Measurements from ENCODE around the gene FYCO1. TPM values are rescaled to one million over a fixed set of nuclear protein-coding genes. Genes with fewer than 3 reads are reported as not detected.

Gene FYCO1
- total and polyA plus RNA-seq, 12 donors = 8.8 to 216 (median 143) TPM

DNA sequence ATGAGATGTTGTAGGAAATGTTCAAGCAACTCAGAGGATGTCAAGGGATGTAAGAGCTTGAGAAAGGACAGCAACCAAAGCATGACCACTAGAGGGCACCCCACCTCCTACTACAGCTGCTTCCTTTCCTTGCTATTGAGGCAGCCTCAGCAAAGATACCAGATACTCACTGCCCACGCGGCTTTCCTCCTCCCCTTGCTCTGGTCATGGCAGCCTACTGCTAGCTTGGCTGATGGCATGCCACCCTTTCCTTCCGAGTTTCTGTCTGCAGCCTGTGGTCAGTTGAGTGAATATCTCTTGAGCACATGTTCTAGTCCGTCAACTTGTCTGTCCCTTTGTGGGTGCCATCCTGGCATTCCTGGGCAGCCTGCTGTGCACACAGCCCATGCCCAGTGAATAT lies 56.8 kb downstream of the FYCO1 start:
- Histone ChIP-seq H3K4me1 (peaks cover 2 to 44% (median 24%) of the 10 kb centered on the region in 9 donors), H3K27me3 (no peaks in the 10 kb centered on the region), H3K27ac (no peak overlapping the region), H3K36me3 (peaks cover 0 to 61% (median 19%) of the 10 kb centered on the region in 9 donors), H3K9me3 (no peaks in the 10 kb centered on the region), H3K4me3 (no peak overlapping the region)
- intact Hi-C loops (cut with DNase I) = loop anchor here (1.0 to 10.0 kb wide), 6 partner anchors 138 to 436 kb away; partner anchors contain the start of gene CCR5 (in 2 of the 10)
- DNase-seq (peak; percentile 59 to 82), ATAC-seq (peak; percentile 72 to 89 (median 84))
- TF ChIP-seq, protein P1, sequence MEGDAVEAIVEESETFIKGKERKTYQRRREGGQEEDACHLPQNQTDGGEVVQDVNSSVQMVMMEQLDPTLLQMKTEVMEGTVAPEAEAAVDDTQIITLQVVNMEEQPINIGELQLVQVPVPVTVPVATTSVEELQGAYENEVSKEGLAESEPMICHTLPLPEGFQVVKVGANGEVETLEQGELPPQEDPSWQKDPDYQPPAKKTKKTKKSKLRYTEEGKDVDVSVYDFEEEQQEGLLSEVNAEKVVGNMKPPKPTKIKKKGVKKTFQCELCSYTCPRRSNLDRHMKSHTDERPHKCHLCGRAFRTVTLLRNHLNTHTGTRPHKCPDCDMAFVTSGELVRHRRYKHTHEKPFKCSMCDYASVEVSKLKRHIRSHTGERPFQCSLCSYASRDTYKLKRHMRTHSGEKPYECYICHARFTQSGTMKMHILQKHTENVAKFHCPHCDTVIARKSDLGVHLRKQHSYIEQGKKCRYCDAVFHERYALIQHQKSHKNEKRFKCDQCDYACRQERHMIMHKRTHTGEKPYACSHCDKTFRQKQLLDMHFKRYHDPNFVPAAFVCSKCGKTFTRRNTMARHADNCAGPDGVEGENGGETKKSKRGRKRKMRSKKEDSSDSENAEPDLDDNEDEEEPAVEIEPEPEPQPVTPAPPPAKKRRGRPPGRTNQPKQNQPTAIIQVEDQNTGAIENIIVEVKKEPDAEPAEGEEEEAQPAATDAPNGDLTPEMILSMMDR (IDR thresholded peaks at IDR 0.05) = peak; percentile 74 to 93 (median 89)
- 19 to 22% methylated on average over 4 of the region's 4 CpGs for WGBS, 2 donors

DNA sequence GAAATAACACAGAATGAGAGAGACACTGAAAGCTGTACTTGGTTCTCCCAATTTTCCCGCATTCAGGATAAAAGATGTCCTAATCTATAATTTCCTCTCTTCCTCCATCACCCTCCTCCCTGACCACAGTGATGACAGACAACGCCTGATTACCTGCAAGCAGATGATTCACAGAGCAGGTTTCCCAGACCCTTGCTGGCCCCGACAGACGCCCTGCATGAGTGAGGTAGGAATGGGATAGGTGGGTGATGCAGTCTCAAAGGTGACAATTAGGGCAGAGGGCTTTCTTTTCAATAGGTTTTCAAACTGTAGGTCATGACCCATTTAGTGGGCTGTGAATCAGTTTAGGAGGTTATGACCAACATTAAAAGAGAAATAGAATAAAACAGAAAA lies 57.6 kb downstream of the FYCO1 start:
- Histone ChIP-seq H3K4me3 (no peak overlapping the region), H3K9me3 (no peaks in the 10 kb centered on the region), H3K27me3 (no peaks in the 10 kb centered on the region), H3K4me1 (peaks cover 2 to 52% (median 29%) of the 10 kb centered on the region in 9 donors), H3K27ac (no peak overlapping the region), H3K36me3 (peaks cover 0 to 64% (median 19%) of the 10 kb centered on the region in 9 donors)
- no peak for DNase-seq
- intact Hi-C loops (cut with DNase I) = loop anchor here in 9 of 10 donors (1.0 to 10.0 kb wide), 6 partner anchors 139 to 437 kb away; partner anchors contain the start of gene CCR5 (in 2 of the 9)
- TF ChIP-seq, protein P1 (IDR thresholded peaks at IDR 0.05) = no peak
- WGBS, 2 donors = 82 to 90% methylated on average over 4 of the region's 4 CpGs
- ATAC-seq = no peak

DNA sequence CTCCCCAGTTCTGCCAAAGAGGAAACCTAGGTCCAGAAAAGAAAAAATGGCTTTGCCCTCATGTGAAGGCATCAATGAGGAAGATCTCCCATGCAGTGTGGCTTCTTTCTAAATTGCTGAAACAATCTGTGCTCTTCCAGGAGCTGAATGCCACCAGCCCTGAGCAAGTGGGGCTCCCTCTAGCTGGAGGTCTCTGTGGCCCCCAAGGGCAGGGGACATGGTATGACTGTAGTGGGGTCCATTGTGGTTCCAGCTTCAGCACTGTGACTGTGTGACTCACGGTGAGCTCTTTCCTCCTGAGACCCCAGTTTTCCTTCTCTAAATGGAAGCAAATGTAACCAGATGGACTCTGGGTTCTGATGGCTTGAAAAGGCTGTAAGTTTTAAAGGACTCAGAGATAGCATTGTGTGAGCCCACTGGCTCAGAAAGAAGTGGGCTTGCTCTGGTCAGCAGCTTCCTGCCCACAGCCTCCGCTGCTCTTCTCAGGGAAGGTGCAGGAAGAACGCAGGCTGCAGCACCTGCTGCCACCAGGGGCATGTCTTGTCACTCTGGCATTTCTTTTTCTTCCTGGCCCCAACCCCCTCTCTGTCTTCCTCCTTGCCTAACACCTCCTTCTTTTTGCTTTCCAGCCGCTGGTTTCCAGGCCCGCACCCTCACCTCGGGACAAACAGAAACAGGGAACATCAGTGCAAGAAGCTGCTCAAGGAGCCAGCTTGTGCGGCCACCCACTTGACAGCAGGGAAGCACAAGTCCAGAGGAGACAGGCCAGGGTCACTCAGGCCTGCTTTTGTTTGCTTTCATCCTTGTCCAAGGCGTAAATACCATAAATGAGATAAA lies 58.2 kb downstream of the FYCO1 start:
- intact Hi-C loops (cut with DNase I) = loop anchor here in 9 of 10 donors (1.0 to 10.0 kb wide), 6 partner anchors 140 to 437 kb away; partner anchors contain the start of gene CCR5 (in 2 of the 9)
- DNase-seq (no peak), ATAC-seq (no peak)
- 84 to 91% methylated on average over 8 of the region's 8 CpGs for WGBS, 2 donors
- peaks cover 0 to 70% (median 20%) of the 10 kb centered on the region in 9 donors for H3K36me3 ChIP-seq
- no peak overlapping the region for H3K27ac ChIP-seq
- no peaks in the 10 kb centered on the region for H3K9me3 ChIP-seq
- peaks cover 2 to 47% (median 29%) of the 10 kb centered on the region in 9 donors for H3K4me1 ChIP-seq
- no peaks in the 10 kb centered on the region for H3K27me3 ChIP-seq
- TF ChIP-seq, protein P1 (IDR thresholded peaks at IDR 0.05) = no peak
- H3K4me3 ChIP-seq = no peak overlapping the region

DNA sequence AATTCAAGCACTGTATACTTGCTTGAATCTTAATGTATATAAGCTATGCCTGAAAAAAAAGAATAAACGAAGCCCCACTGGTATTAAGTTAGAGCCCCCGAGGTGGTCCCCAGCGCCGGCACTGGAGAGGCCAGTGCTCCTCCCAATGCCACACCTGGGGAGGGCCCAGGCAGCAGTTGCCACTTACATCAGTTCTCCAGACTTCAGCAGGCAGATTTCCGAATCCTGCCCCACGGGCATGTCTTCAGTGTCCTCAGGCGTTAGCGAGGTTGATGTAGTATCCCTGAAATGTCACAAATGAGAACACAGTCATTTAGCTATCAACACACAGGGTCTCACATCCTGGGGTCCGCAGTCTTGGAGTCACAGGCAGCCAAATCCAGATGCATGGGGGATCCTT lies 59.4 kb downstream of the FYCO1 start:
- ATAC-seq (no peak), DNase-seq (no peak)
- no peaks in the 10 kb centered on the region for H3K27me3 ChIP-seq
- peaks cover 0 to 49% (median 29%) of the 10 kb centered on the region in 9 donors for H3K4me1 ChIP-seq
- H3K27ac ChIP-seq = no peak overlapping the region
- H3K36me3 ChIP-seq = peaks cover 0 to 82% (median 26%) of the 10 kb centered on the region in 9 donors
- intact Hi-C loops (cut with DNase I) = loop anchor here in 4 of 10 donors (5.0 to 10.0 kb wide), 3 partner anchors 141 to 439 kb away; partner anchors contain the start of gene CCR5 (in 2 of the 4)
- H3K9me3 ChIP-seq = no peaks in the 10 kb centered on the region
- TF ChIP-seq, protein P1 (IDR thresholded peaks at IDR 0.05) = no peak
- H3K4me3 ChIP-seq = no peak overlapping the region
- 83 to 92% methylated on average over 9 of the region's 9 CpGs for WGBS, 2 donors
